ENCODE results near the gene MYOM3.

MYOM3 gene

DNA sequence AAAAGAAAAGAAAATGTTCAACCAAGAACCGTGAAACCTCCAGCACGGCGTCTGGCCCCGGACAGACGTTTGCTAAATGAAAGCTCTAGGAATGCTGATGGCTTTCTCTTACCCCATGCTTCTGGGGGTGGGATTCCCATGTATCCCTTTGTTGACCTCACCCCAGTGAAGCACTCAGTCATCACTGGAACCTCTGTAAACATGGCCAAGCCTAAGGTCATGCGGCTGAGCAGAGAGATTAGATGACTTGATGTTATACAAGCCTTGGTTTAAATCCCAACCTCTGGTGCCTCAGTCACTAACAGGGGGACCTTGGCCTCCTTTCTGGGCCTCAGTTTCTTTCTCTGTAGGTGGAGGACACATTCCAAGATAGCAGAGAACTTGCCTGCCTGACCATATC lies 2.8 kb upstream of the MYOM3 start:
- no peak for DNase-seq (ENCODE audit: low spot score)

GRCh38 chr1:24113641-24114033 lies 1.7 kb upstream of the MYOM3 start:
- no peak for DNase-seq (ENCODE audit: low spot score)

DNA sequence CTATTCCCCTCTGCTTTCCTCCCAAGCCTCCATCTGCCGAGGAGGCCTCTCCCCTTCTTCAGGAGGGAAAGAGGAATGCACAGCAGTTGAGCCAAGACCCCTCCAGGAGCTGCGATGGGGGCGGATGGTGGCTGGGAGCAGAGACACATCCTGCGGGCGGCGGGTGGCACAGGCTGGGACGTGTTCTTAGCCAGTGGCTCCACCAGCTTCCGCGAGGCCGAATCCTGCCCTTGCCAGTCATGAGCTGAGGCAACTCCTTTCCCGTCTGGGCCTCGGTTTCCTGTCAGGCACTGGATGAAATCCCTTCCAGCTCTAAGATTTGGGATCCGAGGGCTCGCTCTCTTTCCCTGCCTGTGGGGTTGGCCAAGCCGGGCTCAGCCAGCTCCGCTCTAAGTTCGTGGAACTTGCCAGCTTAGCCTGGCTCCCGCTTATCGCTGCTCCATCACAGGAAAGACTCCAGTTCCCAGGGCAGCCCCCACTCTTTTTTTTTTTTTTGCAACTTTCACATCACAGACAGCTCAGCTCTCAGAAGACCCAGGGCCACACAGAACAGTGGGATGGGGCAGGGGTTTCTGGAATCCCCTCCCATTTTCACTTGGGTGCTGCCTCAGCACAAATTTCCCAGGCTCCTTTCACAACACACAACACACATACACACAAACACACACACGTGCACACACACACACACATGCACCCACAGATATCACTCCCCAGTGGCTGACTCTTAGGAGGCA lies 506 bp downstream of the MYOM3 start:
- DNase-seq (ENCODE audit: low spot score): no peak

DNA sequence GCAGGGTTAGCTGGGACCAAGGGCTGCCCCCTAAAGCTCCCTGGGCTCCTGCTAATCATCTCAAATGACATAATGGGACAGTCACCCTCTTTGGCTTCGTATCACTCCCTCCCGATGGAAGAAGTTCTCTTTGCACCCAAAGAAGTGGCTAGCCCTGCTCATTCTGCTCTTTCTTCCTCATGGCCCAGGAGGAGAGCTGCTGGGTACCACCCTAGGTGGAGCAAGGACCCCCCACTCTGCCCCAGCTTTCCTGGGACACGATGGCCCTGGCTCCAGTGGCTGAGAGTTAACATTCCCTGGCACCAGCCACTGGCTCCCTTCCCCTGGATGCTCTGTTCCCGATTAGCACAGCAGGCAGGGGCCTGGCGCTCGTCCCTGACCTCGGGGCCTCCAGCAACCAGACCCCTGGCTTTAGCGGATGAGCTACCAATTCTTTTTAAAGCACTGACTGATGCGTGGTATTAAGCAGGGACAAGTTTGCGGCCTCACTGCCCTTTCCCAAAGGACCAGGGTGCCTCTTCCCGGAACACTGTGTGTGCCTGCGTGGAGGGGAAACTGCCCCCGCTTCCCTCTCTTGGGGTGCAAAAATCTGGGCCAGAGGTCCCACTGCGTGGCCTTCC lies 1.2 kb downstream of the MYOM3 start:
- DNase-seq (ENCODE audit: low spot score): no peak

DNA sequence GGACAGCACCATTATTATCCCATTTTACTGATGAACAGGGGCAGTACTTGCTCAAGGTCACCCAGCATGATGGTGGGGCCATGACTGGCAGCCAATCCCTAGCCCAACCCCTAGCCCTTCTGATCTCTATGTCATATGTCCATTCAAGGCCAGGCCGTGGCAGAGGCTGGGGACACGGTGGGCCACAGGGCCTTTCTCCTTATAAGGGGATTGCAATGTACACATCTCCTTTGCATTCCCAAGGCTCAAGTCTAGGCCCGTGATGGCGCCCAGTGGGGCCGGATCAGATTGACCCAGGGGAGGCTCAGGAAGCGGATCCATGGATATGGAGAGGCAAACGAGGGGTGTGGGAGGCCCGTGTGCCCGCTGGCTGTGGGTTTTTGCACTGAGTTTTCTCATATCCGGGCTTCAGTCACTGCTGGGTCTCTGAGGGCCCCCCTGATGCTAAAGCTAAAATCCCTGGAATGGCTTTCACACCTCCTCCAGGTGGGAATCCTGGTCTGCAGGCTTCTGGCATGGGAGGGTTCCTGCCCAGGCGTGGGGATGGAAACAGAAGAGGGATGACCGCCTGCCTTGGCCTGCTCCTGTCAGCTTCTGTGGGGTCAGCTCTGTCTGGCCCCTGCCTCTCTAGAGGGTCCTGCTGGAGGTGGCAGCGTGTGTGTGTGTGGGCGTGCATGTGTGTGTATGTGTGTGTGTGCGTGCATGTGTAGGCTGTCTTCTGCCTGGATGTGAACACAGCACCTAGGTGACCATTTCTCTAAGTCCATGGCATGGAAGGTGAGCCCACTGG lies 2.1 kb downstream of the MYOM3 start:
- DNase-seq (ENCODE audit: low spot score): no peak

DNA sequence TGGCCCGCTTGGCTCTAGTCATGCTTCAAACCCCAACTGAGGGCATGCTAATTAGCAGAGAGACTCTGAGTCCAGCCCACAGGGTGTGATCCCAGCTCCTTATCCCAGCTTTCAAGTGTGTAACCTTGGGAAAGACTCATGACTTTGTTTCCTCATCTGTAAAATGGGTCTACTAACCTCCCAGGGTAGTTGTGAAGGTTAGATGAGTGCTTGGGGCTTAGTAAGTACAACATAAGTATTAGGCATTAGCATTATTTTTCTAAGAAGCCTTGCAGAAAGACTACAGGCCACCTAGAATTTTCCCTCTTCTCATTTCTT lies 2.8 kb downstream of the MYOM3 start:
- DNase-seq (ENCODE audit: low spot score): no peak

- DNase-seq (ENCODE audit: low spot score): no peak
Measured at GRCh38 chr1:24108334-24109165, 3.4 kb downstream of the MYOM3 start.

DNA sequence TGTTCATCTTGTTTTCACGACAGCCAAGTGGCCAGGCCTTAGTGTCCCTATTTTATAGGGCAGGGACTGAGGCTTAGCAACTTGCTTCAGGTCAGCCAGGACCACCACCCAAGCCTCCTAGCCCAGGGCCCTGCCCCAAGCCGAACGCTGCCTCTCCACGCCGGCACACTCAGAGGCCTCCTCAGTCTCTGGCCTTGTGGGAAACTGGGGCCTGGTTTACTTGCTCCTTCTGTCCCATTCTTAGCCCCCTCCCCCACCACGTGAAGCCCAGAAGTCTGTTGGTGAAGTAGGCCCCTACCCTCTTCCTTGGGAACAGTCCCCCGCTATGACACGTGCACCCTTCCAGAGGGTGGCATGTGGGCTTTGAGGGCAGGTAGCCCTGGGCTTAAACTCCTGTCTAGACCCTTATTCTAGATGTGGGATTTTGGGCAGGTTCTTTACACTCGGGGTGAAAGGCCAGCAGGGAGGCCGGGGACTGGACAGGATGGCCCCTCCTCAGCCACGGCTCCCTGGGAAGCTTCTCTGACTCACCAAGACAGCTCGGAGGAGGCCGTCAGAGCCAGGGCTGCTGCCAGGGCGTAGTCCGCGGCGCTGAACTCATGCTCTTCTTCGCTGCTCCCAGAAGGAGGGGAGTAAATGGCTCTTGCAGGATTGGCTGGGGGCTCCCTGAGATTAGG lies 4.3 kb downstream of the MYOM3 start:
- DNase-seq (ENCODE audit: low spot score): no peak

GRCh38 chr1:24105368-24106160 lies 6.4 kb downstream of the MYOM3 start:
- DNase-seq (ENCODE audit: low spot score): no peak

DNA sequence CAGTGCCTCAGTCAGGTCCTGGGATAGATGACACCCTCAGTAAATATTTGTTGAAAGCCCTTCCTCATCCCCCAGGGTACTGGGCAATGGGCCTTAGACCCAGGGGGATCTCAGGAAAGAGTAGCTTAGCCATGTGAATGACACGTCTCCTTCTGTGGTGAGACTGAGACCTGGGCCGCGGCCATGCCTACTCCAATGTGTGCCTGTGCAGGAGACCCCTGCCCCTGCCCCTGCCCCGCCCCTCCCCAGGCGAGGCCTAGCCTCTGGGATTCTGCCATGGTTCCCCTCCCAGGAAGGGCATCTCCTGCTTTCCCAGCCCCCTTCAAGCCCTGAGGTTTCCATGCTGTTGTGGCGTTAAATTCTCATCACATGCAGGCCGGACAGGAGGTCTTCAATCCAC lies 7.1 kb downstream of the MYOM3 start:
- no peak for DNase-seq (ENCODE audit: low spot score)

DNA sequence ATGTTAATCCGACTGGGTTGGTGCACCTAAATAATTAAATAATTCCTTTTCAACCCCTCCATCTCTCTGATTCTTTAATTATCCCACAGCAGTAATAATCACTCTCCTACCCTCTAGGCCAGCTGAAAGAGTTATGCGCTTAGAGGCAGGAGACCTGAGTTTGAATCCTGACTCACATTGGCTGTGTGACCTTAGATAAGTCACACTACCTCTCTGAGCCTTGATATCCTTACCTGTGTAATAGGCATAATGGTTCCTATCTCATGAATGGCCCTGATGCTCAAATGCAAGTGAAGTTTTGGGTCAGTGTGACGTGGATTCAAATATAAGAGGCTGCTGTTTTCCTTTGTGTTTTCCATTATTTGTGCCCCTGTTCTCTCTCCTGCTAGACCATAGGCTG lies 8.1 kb downstream of the MYOM3 start:
- no peak for DNase-seq (ENCODE audit: low spot score)

- no peak for DNase-seq (ENCODE audit: low spot score)
Measured at GRCh38 chr1:24103408-24103807, 8.5 kb downstream of the MYOM3 start.

DNA sequence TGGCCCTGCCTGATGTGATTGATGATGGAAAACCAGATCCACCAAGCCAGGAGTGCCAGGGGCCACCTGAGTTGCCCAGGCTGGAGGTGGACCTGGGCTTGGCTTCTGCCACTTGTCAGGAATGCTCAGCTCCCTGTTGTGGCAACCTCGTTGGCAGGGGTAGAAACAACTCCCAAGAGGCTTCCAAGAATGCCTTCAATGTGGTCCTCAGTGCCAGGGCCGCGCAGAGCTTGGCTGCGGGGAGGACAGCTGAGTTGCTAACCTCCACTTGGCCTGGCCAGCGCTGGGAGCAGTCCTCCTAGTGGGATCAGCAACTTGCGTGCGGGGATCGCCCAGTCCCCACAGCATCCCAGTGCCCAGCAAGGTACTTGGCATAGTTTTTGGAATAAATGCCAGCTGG lies 9.0 kb downstream of the MYOM3 start:
- no peak for DNase-seq (ENCODE audit: low spot score)

DNA sequence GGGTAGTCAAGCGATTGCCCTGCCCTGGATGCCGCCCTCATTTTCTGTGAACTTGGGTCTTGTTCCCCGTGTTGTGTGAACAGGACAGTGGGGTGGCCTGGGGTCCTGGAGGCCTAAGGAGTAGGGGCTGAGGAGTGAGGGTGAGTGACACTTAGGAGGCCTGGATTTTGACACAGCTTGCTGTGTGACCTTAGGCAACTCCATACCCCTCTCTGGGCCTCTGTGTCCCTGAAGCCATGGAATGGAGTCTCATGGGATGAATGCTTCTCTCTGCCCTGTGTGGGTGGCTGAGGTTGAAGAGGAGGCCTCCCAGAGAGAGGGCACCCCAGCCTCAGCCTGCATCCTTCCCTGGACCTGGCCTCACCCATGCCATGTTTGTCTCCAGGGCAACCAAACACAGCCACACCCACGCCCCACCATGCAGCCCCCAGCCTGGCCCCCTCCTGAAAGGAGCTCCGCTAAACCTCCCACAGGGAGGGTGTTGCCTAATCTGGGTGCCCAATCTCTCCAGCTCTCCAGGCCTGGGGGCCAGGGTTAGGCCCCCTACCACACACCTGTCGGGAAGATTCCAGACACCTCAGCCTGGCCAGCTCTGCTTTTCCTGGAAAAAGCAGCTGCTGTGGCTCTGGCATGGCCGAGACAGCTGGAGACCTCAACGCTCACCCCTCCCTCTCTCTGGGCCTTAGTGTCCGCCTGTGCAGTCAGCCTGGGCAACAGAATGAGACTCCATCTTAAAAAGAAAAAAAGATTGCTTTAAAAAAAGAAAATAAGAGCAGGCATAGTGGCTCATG lies 9.9 kb downstream of the MYOM3 start:
- no peak for DNase-seq (ENCODE audit: low spot score)

- no peak for DNase-seq (ENCODE audit: low spot score)
Measured at GRCh38 chr1:24100945-24101737, 10.8 kb downstream of the MYOM3 start.

- DNase-seq (ENCODE audit: low spot score): no peak
Measured at GRCh38 chr1:24098943-24099638, 12.8 kb downstream of the MYOM3 start.

GRCh38 chr1:24098102-24098501 lies 13.8 kb downstream of the MYOM3 start:
- no peak for DNase-seq (ENCODE audit: low spot score)

- no peak for DNase-seq (ENCODE audit: low spot score)
Measured at GRCh38 chr1:24097663-24098062, 14.3 kb downstream of the MYOM3 start.

- no peak for DNase-seq (ENCODE audit: low spot score)
Measured at GRCh38 chr1:24096739-24097103, 15.2 kb downstream of the MYOM3 start.
